ENCODE data around the gene ATG7.

DNA sequence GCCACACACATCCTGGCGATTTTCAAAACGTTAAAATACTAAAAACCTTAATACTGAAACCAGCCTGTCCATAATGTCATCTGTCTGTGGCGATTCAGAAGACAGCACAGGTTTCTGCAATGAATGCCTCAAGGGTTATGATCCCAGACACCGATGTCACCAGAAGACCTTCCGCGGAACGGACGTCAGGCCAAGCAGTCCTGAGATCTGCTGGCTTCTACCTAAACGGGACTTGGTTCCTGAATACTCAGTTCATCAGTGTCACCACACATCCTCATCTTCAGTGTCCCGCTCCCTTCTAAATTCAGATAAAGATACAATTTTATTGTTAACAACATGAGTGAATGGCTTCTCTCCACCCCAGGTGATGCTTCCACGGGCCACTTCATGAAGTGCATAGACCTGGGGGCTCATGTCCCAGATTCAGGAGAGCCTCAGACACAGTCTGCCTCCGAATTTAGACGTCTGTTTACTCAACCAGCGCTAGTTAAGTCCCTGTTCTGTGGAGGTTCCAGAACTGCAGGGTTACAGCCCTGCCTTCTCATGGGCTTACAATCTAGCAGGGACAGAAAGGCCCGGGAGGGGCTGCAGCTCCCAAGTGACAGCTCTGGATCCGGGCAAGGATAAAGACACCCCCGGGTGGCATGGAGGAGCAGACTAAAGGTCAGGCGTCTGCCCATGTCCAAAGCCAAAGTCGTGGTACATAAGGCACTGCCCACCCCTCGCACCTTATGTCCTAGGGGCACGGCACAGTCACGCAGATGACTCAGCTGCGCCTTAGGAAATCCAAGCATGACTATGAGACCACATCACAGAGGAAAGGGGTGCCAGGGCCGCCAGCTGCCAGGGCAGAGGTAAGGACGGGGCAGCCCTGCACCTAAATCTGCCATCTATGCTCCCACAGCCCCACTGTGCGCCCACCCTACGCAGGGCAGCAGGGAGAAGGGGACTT lies 295.6 kb downstream of the ATG7 start:
- TF ChIP-seq, protein P1, sequence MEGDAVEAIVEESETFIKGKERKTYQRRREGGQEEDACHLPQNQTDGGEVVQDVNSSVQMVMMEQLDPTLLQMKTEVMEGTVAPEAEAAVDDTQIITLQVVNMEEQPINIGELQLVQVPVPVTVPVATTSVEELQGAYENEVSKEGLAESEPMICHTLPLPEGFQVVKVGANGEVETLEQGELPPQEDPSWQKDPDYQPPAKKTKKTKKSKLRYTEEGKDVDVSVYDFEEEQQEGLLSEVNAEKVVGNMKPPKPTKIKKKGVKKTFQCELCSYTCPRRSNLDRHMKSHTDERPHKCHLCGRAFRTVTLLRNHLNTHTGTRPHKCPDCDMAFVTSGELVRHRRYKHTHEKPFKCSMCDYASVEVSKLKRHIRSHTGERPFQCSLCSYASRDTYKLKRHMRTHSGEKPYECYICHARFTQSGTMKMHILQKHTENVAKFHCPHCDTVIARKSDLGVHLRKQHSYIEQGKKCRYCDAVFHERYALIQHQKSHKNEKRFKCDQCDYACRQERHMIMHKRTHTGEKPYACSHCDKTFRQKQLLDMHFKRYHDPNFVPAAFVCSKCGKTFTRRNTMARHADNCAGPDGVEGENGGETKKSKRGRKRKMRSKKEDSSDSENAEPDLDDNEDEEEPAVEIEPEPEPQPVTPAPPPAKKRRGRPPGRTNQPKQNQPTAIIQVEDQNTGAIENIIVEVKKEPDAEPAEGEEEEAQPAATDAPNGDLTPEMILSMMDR (IDR thresholded peaks at IDR 0.05; ENCODE audit: poor library complexity), result no peak
- TF ChIP-seq EZH2phosphoT487 (IDR thresholded peaks at IDR 0.05; ENCODE audit: low read depth, severe bottlenecking, unreplicated experiment), result no peak

Data from hepatocyte (in vitro differentiated cells).